MM.1S (cell line): ENCODE results near the gene TGM3.

Experiments
- EZH2phosphoT487 ChIP-seq: fragments of 300-600 bp; sonication (generic); IDR thresholded peaks from 2 replicates; pipeline ENCODE4 v1.6.1; 2018; ENCODE audit warnings: antibody characterized with exemption, low read length
- TF ChIP-seq, protein P1 (sequence below): fragments of 300-600 bp; sonication (generic); IDR thresholded peaks from 2 replicates; pipeline ENCODE4 v1.5.1; 2016; ENCODE audit warnings: antibody characterized with exemption, low read length, mixed read lengths

DNA sequence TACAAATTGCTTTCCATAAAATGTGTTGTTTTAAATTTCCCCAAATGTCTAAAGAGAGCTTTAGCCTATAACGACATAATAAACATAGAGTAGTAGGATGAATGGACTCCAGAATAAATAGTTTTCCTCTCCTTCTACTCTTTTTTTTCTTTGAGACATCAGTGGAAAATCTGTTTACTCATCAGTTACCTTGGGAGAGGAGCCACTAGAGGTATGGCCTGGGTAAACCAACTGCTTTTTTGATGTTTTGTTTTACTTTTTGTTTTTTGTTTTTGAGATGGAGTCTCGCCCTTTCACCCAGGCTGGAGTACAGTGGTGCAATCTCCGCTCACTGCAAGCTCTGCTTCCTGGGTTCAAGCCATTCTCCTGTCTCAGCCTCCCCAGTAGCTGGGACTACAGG, 8.3 kb upstream of the TGM3 start:
- TF ChIP-seq, protein P1, sequence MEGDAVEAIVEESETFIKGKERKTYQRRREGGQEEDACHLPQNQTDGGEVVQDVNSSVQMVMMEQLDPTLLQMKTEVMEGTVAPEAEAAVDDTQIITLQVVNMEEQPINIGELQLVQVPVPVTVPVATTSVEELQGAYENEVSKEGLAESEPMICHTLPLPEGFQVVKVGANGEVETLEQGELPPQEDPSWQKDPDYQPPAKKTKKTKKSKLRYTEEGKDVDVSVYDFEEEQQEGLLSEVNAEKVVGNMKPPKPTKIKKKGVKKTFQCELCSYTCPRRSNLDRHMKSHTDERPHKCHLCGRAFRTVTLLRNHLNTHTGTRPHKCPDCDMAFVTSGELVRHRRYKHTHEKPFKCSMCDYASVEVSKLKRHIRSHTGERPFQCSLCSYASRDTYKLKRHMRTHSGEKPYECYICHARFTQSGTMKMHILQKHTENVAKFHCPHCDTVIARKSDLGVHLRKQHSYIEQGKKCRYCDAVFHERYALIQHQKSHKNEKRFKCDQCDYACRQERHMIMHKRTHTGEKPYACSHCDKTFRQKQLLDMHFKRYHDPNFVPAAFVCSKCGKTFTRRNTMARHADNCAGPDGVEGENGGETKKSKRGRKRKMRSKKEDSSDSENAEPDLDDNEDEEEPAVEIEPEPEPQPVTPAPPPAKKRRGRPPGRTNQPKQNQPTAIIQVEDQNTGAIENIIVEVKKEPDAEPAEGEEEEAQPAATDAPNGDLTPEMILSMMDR: no peak
- TF ChIP-seq EZH2phosphoT487: no peak
